Smooth muscle cell (in vitro differentiated cells): ENCODE measurements around the gene TAF11L14. TPM values are rescaled to one million over a fixed set of nuclear protein-coding genes. Genes with fewer than 3 reads are reported as not detected.

Experiments used
- DNase-seq: peaks from one replicate; lab custom pipeline; 2025; ENCODE audit not compliant: unreplicated experiment; lab: John Stamatoyannopoulos, UW
- H2AFZ ChIP-seq: fragments of 200-600 bp; sonication (generic); 2 replicates; pipeline ENCODE4 v1.6.0; 2016; ENCODE audit warnings: antibody characterized with exemption, low read depth, mild to moderate bottlenecking
- H3F3A ChIP-seq: fragments of 200-600 bp; sonication (generic); 2 replicates; pipeline ENCODE4 v1.6.0; 2017; ENCODE audit warnings: antibody characterized with exemption, low read depth
- H3K27ac ChIP-seq: fragments of 200-600 bp; sonication (generic); 2 replicates; pipeline ENCODE4 v1.5.1; 2016; ENCODE audit warnings: low read depth, mild to moderate bottlenecking
- H3K27me3 ChIP-seq: fragments of 200-600 bp; sonication (generic); 2 replicates; pipeline ENCODE4 v1.6.1; 2016; ENCODE audit warnings: low read depth, mild to moderate bottlenecking
- H3K36me3 ChIP-seq: fragments of 200-600 bp; sonication (generic); 2 replicates; pipeline ENCODE4 v1.5.1; 2016; ENCODE audit warnings: low read depth
- H3K4me1 ChIP-seq: fragments of 200-600 bp; sonication (generic); 2 replicates; pipeline ENCODE4 v1.5.1; 2016; ENCODE audit warnings: low read depth
- H3K4me2 ChIP-seq: fragments of 200-600 bp; sonication (generic); 2 replicates; pipeline ENCODE4 v1.6.0; 2016; ENCODE audit warnings: mild to moderate bottlenecking
- H3K4me3 ChIP-seq: fragments of 200-600 bp; sonication (generic); 2 replicates; pipeline ENCODE4 v1.5.1; 2016; ENCODE audit warnings: mild to moderate bottlenecking
- H3K79me2 ChIP-seq: fragments of 200-600 bp; sonication (generic); 2 replicates; pipeline ENCODE4 v1.6.0; 2016; ENCODE audit warnings: low read depth, mild to moderate bottlenecking
- H3K9ac ChIP-seq: fragments of 200-600 bp; sonication (generic); 2 replicates; pipeline ENCODE4 v1.6.0; 2016; ENCODE audit warnings: low read depth
- H3K9me3 ChIP-seq: fragments of 200-600 bp; sonication (generic); replicated peaks from 2 replicates; pipeline ENCODE4 v1.5.1; 2016; ENCODE audit warnings: low read depth
- H4K20me1 ChIP-seq: fragments of 200-600 bp; sonication (generic); 2 replicates; pipeline ENCODE4 v1.6.0; 2016; ENCODE audit warnings: low read depth
- CTCF ChIP-seq: fragments of 200-600 bp; sonication (generic); IDR thresholded peaks from 2 replicates; pipeline ENCODE4 v1.5.1; 2017; ENCODE audit warnings: borderline replicate concordance, mild to moderate bottlenecking, antibody characterized with exemption; ENCODE audit not compliant: insufficient read depth, poor library complexity, severe bottlenecking
- WGBS: methylation state at CpG from one replicate; pipeline ENCODE4 v1.1.7; 2016; ENCODE audit warnings: low lambda C conversion rate; 5-methylcytosine and 5-hydroxymethylcytosine counted together
- polyA plus RNA-seq: library from polyadenylated mRNA; unstranded; fragments of >200 nt; fragmentation: Nextera tagmentation; extraction: Ambion mirVana; gene quantifications from 2 replicates; pipeline ENCODE4 v1.2.1, GENCODE V29; 2016
- total RNA-seq: library from RNA; depleted of rRNA; stranded (reverse); fragments of >200 nt; gene quantifications from 2 replicates; pipeline ENCODE4 v1.2.3, GENCODE V29; 2014

Gene TAF11L14
- total and polyA plus RNA-seq, 2 experiments from 2014 or later = not detected

- no peaks in the 10 kb centered on the region for H3K27me3 ChIP-seq
- no peak for TF ChIP-seq CTCF
- no peaks in the 10 kb centered on the region for H4K20me1 ChIP-seq
- no peak overlapping the region for H3K27ac ChIP-seq
- no peaks in the 10 kb centered on the region for H3K9me3 ChIP-seq
- H3K79me2 ChIP-seq = no peaks in the 10 kb centered on the region
- no peak overlapping the region for H3K9ac ChIP-seq
- no peaks in the 10 kb centered on the region for H3K4me1 ChIP-seq
- H2AFZ ChIP-seq = no peak overlapping the region
- 91% methylated on average over 11 of the region's 14 CpGs for WGBS
- no peak overlapping the region for H3K4me2 ChIP-seq
- DNase-seq = no peak
- H3K36me3 ChIP-seq = no peaks in the 10 kb centered on the region
- H3F3A ChIP-seq = no peaks in the 10 kb centered on the region
- H3K4me3 ChIP-seq = no peak overlapping the region
Observed at GRCh38 chr5:17670353-17670752, 36.1 kb downstream of the TAF11L14 start.

GRCh38 chr5:17678751-17679324 is 44.6 kb downstream of the TAF11L14 start:
- DNase-seq = no peak
- Histone ChIP-seq H3K4me3 (no peak overlapping the region), H4K20me1 (no peaks in the 10 kb centered on the region), H3K36me3 (no peaks in the 10 kb centered on the region), H3F3A (no peaks in the 10 kb centered on the region), H3K79me2 (no peaks in the 10 kb centered on the region), H3K4me1 (no peaks in the 10 kb centered on the region), H3K27me3 (no peaks in the 10 kb centered on the region), H3K9ac (no peak overlapping the region), H3K9me3 (no peaks in the 10 kb centered on the region), H3K4me2 (no peak overlapping the region), H3K27ac (no peak overlapping the region), H2AFZ (no peak overlapping the region)
- 83% methylated on average over 4 of the region's 4 CpGs for WGBS
- TF ChIP-seq CTCF = no peak

- H3K9ac ChIP-seq = no peak overlapping the region
- H4K20me1 ChIP-seq = no peaks in the 10 kb centered on the region
- no peak for TF ChIP-seq CTCF
- H3K79me2 ChIP-seq = no peaks in the 10 kb centered on the region
- no peaks in the 10 kb centered on the region for H3K4me1 ChIP-seq
- H3K36me3 ChIP-seq = no peaks in the 10 kb centered on the region
- DNase-seq = no peak
- no peak overlapping the region for H3K4me3 ChIP-seq
- H3K27ac ChIP-seq = no peak overlapping the region
- 83% methylated on average over 8 of the region's 8 CpGs for WGBS
- no peaks in the 10 kb centered on the region for H3K27me3 ChIP-seq
- H3K9me3 ChIP-seq = no peaks in the 10 kb centered on the region
- no peak overlapping the region for H2AFZ ChIP-seq
- no peak overlapping the region for H3K4me2 ChIP-seq
- no peaks in the 10 kb centered on the region for H3F3A ChIP-seq
Observed at GRCh38 chr5:17679597-17680203, 45.4 kb downstream of the TAF11L14 start.

DNA sequence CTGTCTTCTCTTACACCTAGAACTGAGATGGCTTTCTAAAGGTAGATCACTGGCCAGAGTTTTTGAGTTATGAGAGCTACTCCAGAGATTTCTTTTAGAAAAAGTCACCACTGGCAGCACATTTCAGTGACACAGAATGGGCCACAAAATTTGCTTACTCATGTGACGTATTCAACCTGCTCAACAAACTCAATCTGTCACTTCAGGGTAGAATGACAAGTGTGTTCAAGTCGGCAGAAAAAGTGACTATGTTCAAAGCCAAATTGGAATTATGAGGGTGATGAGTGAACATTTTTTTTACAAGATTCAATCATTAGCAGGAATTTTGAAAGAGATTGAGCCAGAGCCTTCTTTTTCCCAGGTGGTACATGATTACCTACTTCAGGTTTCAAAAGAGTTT is 46.5 kb downstream of the TAF11L14 start:
- no peak overlapping the region for H3K4me2 ChIP-seq

More for the DNA sequence above, 46.5 kb downstream of the TAF11L14 start:
- H3K27ac ChIP-seq = no peak overlapping the region
- no peaks in the 10 kb centered on the region for H3F3A ChIP-seq
- TF ChIP-seq CTCF = no peak
- H3K9ac ChIP-seq = no peak overlapping the region
- H3K4me1 ChIP-seq = no peaks in the 10 kb centered on the region
- H3K27me3 ChIP-seq = no peaks in the 10 kb centered on the region
- no peaks in the 10 kb centered on the region for H3K36me3 ChIP-seq
- H3K4me3 ChIP-seq = no peak overlapping the region
- WGBS = 77% methylated on average over 2 of the region's 2 CpGs
- no peak overlapping the region for H2AFZ ChIP-seq
- DNase-seq = no peak
- no peaks in the 10 kb centered on the region for H3K79me2 ChIP-seq
- H3K9me3 ChIP-seq = no peaks in the 10 kb centered on the region
- no peaks in the 10 kb centered on the region for H4K20me1 ChIP-seq
